Activated naive CD8-positive, alpha-beta T cell treated with anti-CD3 and anti-CD28 coated beads, Interleukin-2, amount 50 U/mL, for 24 hours (primary cell): ENCODE results near the gene RCVRN.

Experiments
- ATAC-seq: fragments of 150-1000 bp; cut with Tn5 transposase; one replicate; pipeline ENCODE4 v1.10.0; 2021
- DNase-seq: peaks from one replicate; pipeline ENCODE4 v3.0.0; 2021
- H3K27ac Mint-ChIP-seq: one replicate; pipeline ENCODE4 v1.8.0; 2021; ENCODE audit warnings: mild to moderate bottlenecking, mixed read lengths
- H3K27me3 Mint-ChIP-seq: one replicate; pipeline ENCODE4 v1.8.0; 2021; ENCODE audit warnings: mixed read lengths
- H3K36me3 Mint-ChIP-seq: one replicate; pipeline ENCODE4 v1.8.0; 2021; ENCODE audit warnings: low read depth, mixed read lengths
- H3K4me1 Mint-ChIP-seq: one replicate; pipeline ENCODE4 v1.8.0; 2021; ENCODE audit warnings: mixed read lengths
- H3K4me3 Mint-ChIP-seq: one replicate; pipeline ENCODE4 v1.8.0; 2021; ENCODE audit warnings: mild to moderate bottlenecking, moderate library complexity, mixed read lengths
- H3K9me3 Mint-ChIP-seq: one replicate; pipeline ENCODE4 v1.8.0; 2021; ENCODE audit warnings: mixed read lengths

RCVRN gene

DNA sequence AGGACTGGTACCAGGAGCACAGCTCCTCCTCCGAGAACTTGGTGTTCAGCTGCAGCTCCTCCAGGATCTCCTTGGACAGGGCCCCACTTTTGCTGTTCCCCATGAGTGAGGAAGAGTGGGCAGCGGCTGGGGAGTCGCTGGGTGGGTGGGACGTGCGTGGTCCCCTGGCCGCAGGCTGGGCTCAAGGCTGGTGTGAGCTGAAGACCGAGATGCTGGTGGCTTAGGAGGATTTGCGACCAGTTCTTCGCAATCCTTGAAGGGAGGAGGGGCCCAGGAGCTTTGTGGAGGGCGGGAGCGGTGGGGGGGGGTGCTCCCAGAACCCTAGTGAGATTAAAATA is at the start of gene RCVRN:
RCVRN (minus strand) TSS at position 194 of the 338 bp plus-strand sequence; CDS start at position 103, 91 bp downstream.
- Mint-ChIP-seq H3K9me3 (no peaks in the 10 kb centered on the region), H3K4me3 (no peak within 1 kb of the TSS), H3K4me1 (no peaks in the 10 kb centered on the region), H3K36me3 (no peaks in the 10 kb centered on the region), H3K27ac (no peak within 1 kb of the TSS), H3K27me3 (peaks cover 11% of the 10 kb centered on the region)
- DNase-seq (no peak), ATAC-seq (no peak)

GRCh38 chr17:9953492-9953891 is 48.4 kb upstream of the RCVRN start:
- Mint-ChIP-seq H3K4me1 (no peaks in the 10 kb centered on the region), H3K27me3 (no peaks in the 10 kb centered on the region), H3K27ac (no peak overlapping the region), H3K4me3 (no peak overlapping the region), H3K9me3 (no peaks in the 10 kb centered on the region), H3K36me3 (no peaks in the 10 kb centered on the region)
- ATAC-seq (no peak), DNase-seq (no peak)

GRCh38 chr17:9951803-9952202 is 46.7 kb upstream of the RCVRN start:
- Mint-ChIP-seq H3K27ac (no peak overlapping the region), H3K4me3 (no peak overlapping the region), H3K9me3 (no peaks in the 10 kb centered on the region), H3K27me3 (no peaks in the 10 kb centered on the region), H3K36me3 (no peaks in the 10 kb centered on the region), H3K4me1 (no peaks in the 10 kb centered on the region)
- DNase-seq (no peak), ATAC-seq (no peak)

DNA sequence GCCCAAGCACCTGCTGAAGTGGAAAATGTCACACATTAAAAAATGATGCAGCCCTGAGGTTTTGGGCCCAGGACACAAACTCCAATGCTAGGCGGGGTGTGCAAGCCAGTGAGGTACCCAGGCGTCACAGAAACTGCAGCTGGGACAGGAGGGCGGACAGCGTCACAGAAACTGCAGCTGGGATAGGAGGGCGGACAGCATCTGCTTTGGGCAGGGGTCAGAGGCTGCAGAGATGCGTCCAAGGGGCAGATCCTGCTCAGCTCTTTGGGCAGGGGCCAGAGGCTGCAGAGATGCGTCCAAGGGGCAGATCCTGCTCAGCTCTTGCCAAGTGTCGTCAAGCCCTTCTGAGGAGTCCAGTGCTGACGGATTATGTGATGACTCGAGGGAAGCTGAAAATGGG is 43.9 kb upstream of the RCVRN start:
- Mint-ChIP-seq H3K36me3 (no peaks in the 10 kb centered on the region), H3K9me3 (no peaks in the 10 kb centered on the region), H3K27ac (no peak overlapping the region), H3K27me3 (no peaks in the 10 kb centered on the region), H3K4me1 (no peaks in the 10 kb centered on the region), H3K4me3 (no peak overlapping the region)
- DNase-seq (no peak), ATAC-seq (no peak)

DNA sequence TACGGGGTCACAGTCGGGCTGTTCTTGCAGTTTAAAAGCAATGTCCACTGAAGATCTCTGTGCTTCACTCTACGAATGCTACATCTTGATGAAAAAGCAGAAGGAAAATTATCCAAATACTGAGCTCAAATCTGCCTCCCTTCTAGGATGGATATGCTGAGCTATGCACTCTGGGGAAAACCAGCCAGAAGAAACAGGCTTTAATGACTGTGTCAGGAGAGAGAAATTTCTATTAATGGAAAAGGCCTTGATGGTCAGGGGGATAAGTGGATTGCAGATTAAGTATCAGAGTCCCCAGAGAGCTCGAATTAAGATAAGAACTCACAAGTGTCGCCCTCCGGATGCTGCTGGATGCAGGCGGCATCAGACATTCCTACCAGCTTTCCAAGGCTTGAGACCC is 39.6 kb upstream of the RCVRN start:
- Mint-ChIP-seq H3K27ac (no peak overlapping the region), H3K27me3 (no peaks in the 10 kb centered on the region), H3K9me3 (no peaks in the 10 kb centered on the region), H3K4me1 (no peaks in the 10 kb centered on the region), H3K36me3 (no peaks in the 10 kb centered on the region), H3K4me3 (no peak overlapping the region)
- DNase-seq (no peak), ATAC-seq (no peak)

DNA sequence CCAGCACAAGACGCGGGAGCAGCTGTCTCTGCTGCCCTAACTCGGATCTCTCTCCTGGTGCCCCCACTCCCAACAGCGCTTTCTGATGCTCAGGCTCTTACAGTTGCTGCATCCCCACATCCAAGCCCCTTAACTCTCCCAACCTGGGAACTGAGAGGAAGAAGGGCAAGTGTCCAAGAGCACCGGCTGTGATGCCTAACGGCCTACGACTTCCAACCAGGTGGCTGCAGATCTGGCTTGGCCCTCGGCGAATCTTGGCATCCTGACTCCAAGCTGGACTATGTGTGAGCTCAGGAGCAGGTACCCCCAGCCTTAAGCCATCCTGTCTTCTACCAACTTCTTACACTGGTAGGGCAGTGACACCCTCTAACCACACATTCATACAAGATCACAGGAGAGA is 38.3 kb upstream of the RCVRN start:
- no peak overlapping the region for H3K27ac Mint-ChIP-seq
- H3K27me3 Mint-ChIP-seq = no peaks in the 10 kb centered on the region

DNA sequence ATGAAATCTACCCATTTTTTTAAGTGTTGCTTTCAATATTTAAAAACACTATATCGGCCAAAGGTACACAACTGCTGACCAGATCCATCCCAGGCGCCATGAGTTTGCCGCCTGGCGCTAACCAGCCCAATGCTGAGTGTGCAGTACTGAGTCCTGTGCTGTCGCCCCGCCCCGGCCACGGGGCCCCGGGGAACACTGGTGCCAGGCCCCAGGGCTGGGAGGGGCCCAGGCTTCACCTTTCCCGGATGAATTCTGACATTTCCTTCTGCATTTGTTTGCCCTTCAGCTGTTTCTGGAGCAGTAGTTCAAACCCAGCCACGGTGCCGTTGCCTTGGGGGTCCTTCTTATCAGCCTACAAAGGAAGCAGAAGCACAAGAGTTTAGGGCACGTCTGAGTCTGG is 37.8 kb upstream of the RCVRN start:
- no peaks in the 10 kb centered on the region for H3K4me1 Mint-ChIP-seq
- no peak overlapping the region for H3K27ac Mint-ChIP-seq
- H3K9me3 Mint-ChIP-seq = no peaks in the 10 kb centered on the region
- H3K27me3 Mint-ChIP-seq = no peaks in the 10 kb centered on the region
- ATAC-seq (no peak), DNase-seq (no peak)
- no peaks in the 10 kb centered on the region for H3K36me3 Mint-ChIP-seq
- H3K4me3 Mint-ChIP-seq = no peak overlapping the region

More for the DNA sequence above, 38.3 kb upstream of the RCVRN start:
- DNase-seq (no peak), ATAC-seq (no peak)
- Mint-ChIP-seq H3K36me3 (no peaks in the 10 kb centered on the region), H3K4me1 (no peaks in the 10 kb centered on the region), H3K4me3 (no peak overlapping the region), H3K9me3 (no peaks in the 10 kb centered on the region)

GRCh38 chr17:9941305-9941704 is 36.2 kb upstream of the RCVRN start:
- no peaks in the 10 kb centered on the region for H3K9me3 Mint-ChIP-seq
- no peak for ATAC-seq
- DNase-seq = no peak
- H3K27ac Mint-ChIP-seq = no peak overlapping the region
- no peaks in the 10 kb centered on the region for H3K36me3 Mint-ChIP-seq
- H3K27me3 Mint-ChIP-seq = no peaks in the 10 kb centered on the region
- no peaks in the 10 kb centered on the region for H3K4me1 Mint-ChIP-seq
- H3K4me3 Mint-ChIP-seq = no peak overlapping the region

DNA sequence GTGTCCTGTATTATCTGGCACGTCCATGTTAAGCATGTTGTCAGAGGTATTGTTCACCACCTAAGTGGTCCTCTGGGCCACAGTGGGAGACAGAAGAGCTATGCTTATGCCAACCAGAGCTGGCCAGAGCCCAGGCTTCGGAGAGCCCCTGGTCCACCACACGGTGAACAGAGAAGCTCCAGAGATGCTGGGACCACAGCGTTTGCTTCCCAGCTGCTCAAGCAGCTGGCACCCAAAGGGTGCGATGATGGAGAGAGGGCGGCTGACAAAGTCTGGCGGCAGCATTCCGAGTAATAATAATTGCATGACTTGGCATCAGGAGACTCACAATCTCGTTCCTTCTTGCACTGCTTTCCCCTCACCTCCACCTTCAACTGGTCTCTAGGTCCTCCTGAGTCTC is 35.8 kb upstream of the RCVRN start:
- DNase-seq = no peak
- ATAC-seq = no peak
- Mint-ChIP-seq H3K36me3 (no peaks in the 10 kb centered on the region), H3K4me1 (no peaks in the 10 kb centered on the region), H3K9me3 (no peaks in the 10 kb centered on the region), H3K27me3 (no peaks in the 10 kb centered on the region), H3K27ac (no peak overlapping the region), H3K4me3 (no peak overlapping the region)

- DNase-seq (no peak), ATAC-seq (no peak)
- H3K4me3 Mint-ChIP-seq = no peak overlapping the region
- no peaks in the 10 kb centered on the region for H3K27me3 Mint-ChIP-seq
- H3K9me3 Mint-ChIP-seq = no peaks in the 10 kb centered on the region
- H3K4me1 Mint-ChIP-seq = no peaks in the 10 kb centered on the region
- no peaks in the 10 kb centered on the region for H3K36me3 Mint-ChIP-seq
- H3K27ac Mint-ChIP-seq = no peak overlapping the region
These were observed 33.7 kb upstream of the RCVRN start for GRCh38 chr17:9938764-9939163.

- ATAC-seq = no peak
- no peak overlapping the region for H3K4me3 Mint-ChIP-seq
- no peaks in the 10 kb centered on the region for H3K9me3 Mint-ChIP-seq
- H3K27ac Mint-ChIP-seq = no peak overlapping the region
- no peaks in the 10 kb centered on the region for H3K27me3 Mint-ChIP-seq
- no peaks in the 10 kb centered on the region for H3K4me1 Mint-ChIP-seq
- H3K36me3 Mint-ChIP-seq = no peaks in the 10 kb centered on the region
- no peak for DNase-seq
These were observed 32.8 kb upstream of the RCVRN start for GRCh38 chr17:9937901-9938300.

- no peak overlapping the region for H3K27ac Mint-ChIP-seq
- H3K4me1 Mint-ChIP-seq = no peaks in the 10 kb centered on the region
- no peaks in the 10 kb centered on the region for H3K27me3 Mint-ChIP-seq
These were observed 32.2 kb upstream of the RCVRN start for GRCh38 chr17:9937241-9937761.

DNA sequence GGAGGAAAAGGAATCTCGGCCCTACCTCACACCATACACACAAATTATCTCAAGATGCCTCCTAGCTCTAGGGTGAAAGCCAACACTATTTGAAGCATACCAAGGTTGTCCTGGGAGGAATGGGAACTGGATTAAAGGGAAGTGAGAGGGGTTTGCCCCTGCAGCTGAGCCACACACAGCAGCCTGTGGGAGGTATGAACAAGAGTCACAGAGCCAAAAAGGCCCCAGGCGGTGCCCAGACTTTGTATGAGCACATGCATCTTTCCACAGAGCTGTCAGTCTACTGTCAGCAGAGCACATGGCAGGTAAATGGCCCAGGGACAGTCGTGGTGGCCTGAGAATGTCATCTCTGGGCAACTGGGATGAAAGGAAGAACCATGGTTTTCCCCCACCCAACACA is 31.0 kb upstream of the RCVRN start:
- Mint-ChIP-seq H3K4me1 (no peaks in the 10 kb centered on the region), H3K27me3 (no peaks in the 10 kb centered on the region), H3K9me3 (no peaks in the 10 kb centered on the region), H3K27ac (no peak overlapping the region), H3K4me3 (no peak overlapping the region), H3K36me3 (no peaks in the 10 kb centered on the region)
- ATAC-seq (no peak), DNase-seq (no peak)

More at GRCh38 chr17:9937241-9937761, 32.2 kb upstream of the RCVRN start:
- no peak for ATAC-seq
- no peaks in the 10 kb centered on the region for H3K36me3 Mint-ChIP-seq
- no peak overlapping the region for H3K4me3 Mint-ChIP-seq
- no peak for DNase-seq
- H3K9me3 Mint-ChIP-seq = no peaks in the 10 kb centered on the region

DNA sequence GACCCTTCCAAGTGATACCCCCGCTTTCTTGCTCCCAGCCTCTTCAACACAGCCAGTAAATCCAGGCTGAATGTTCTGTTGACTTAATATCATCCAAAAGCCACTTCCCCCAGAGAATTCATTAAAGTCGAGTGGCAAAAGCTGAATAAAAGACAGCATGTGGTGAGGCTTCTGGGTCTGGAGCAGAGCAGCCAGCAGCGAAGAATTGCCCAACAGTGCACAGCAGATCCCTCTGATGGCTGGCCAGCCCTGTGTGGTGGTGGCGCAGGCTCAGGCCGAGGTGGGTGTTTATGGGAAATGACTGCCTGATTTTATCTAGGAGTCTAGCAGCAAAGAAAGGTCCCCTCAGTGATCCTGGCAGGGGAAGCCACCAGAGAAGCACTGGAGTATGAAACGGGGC is 30.3 kb upstream of the RCVRN start:
- Mint-ChIP-seq H3K9me3 (no peaks in the 10 kb centered on the region), H3K4me3 (no peak overlapping the region), H3K4me1 (no peaks in the 10 kb centered on the region), H3K27me3 (no peaks in the 10 kb centered on the region), H3K27ac (no peak overlapping the region), H3K36me3 (no peaks in the 10 kb centered on the region)
- ATAC-seq (no peak), DNase-seq (no peak)

DNA sequence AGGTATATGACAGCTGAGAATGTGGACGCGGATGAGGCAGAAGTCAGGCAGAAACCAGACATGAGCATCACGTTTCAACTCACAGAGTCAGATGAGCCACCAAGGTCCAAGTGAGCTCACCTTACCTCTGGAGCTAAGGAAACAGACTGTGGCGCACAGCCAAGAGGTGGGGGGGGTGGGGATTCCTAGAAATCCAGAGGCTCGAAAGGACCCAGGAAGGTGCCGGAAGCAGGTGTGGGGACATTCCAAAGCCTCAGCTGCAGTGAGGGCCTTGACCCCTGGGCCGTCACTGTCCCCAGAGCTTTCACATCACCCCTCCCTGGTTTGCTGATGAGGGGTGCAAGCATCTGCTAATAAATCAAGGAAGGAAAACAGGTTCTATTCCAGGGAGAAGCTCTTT is 29.3 kb upstream of the RCVRN start:
- DNase-seq (no peak), ATAC-seq (no peak)
- Mint-ChIP-seq H3K9me3 (no peaks in the 10 kb centered on the region), H3K4me3 (no peak overlapping the region), H3K27ac (no peak overlapping the region), H3K4me1 (no peaks in the 10 kb centered on the region), H3K27me3 (no peaks in the 10 kb centered on the region), H3K36me3 (no peaks in the 10 kb centered on the region)

DNA sequence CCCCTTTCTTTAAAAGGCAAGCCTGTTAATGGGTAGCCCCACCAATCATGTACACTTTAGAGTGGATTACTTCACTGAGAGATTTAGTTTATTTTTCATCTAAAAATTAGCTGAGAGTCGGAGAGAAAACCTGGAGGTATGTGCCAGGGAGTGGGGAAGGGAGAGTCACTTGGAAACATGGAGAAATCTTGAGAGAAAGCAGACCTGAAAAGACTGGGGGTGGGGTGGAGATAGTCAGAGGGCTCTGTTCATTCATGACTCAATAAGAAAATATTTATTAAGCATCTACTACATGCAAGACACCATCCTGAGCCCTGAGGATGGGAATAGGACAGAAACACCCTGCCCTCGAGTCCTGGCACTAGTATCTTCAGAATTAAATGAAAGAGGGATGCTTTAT is 27.4 kb upstream of the RCVRN start:
- no peaks in the 10 kb centered on the region for H3K4me1 Mint-ChIP-seq
- ATAC-seq = no peak
- no peak overlapping the region for H3K4me3 Mint-ChIP-seq
- no peak overlapping the region for H3K27ac Mint-ChIP-seq
- H3K36me3 Mint-ChIP-seq = no peaks in the 10 kb centered on the region
- no peaks in the 10 kb centered on the region for H3K27me3 Mint-ChIP-seq
- H3K9me3 Mint-ChIP-seq = no peaks in the 10 kb centered on the region
- no peak for DNase-seq
